Measurements from ENCODE around the gene DAGLB. TPM values are rescaled to one million over a fixed set of nuclear protein-coding genes. Genes with fewer than 3 reads are reported as not detected.
A peak's percentile ranks its signal among the peaks of the same experiment; 100 is the strongest.

DAGLB gene
- total RNA-seq (2014; rRNA removed; shearing (Covaris generic)) = 21.6 and 23.4 TPM in 2 replicates

- Histone ChIP-seq H3K9me3 (replicated peaks) (no peaks in the 10 kb centered on the region), H3K27me3 (replicated peaks) (no peaks in the 10 kb centered on the region), H3K4me1 (replicated peaks) (peaks cover 51% of the 10 kb centered on the region), H3K27ac (peak within 1 kb of the TSS; percentile 88), H3K36me3 (peaks cover 26% of the 10 kb centered on the region), H3K4me3 (peak within 1 kb of the TSS; percentile 79)
- peak; percentile 94 to 95 for DNase-seq (ENCODE audit: low read depth in 1 of 2, low spot score in 2 of 2)
Observed at GRCh38 chr7:6447581-6448199, at the start of gene DAGLB. Gene DAGLB (minus strand): TSS chr7:6447954. CDS start chr7:6447842, 112 bp downstream.

- DNase-seq (ENCODE audit: low read depth in 1 of 2, low spot score in 2 of 2) = no peak
- H3K4me1 ChIP-seq (replicated peaks) = no peaks in the 10 kb centered on the region
- H3K27ac ChIP-seq = no peak overlapping the region
- H3K4me3 ChIP-seq = no peak overlapping the region
- no peaks in the 10 kb centered on the region for H3K36me3 ChIP-seq
- no peaks in the 10 kb centered on the region for H3K27me3 ChIP-seq (replicated peaks)
- H3K9me3 ChIP-seq (replicated peaks) = no peaks in the 10 kb centered on the region
Observed at GRCh38 chr7:6497637-6497905, 49.8 kb upstream of the DAGLB start.

GRCh38 chr7:6496842-6497636 lies 49.3 kb upstream of the DAGLB start:
- Histone ChIP-seq H3K27ac (no peak overlapping the region), H3K4me3 (no peak overlapping the region), H3K36me3 (no peaks in the 10 kb centered on the region), H3K27me3 (replicated peaks) (no peaks in the 10 kb centered on the region), H3K9me3 (replicated peaks) (no peaks in the 10 kb centered on the region), H3K4me1 (replicated peaks) (no peaks in the 10 kb centered on the region)
- DNase-seq (ENCODE audit: low read depth in 1 of 2, low spot score in 2 of 2) = no peak

GRCh38 chr7:6495597-6496262 lies 48.0 kb upstream of the DAGLB start:
- Histone ChIP-seq H3K27me3 (replicated peaks) (no peaks in the 10 kb centered on the region), H3K9me3 (replicated peaks) (no peaks in the 10 kb centered on the region), H3K4me1 (replicated peaks) (no peaks in the 10 kb centered on the region), H3K36me3 (no peaks in the 10 kb centered on the region), H3K27ac (no peak overlapping the region), H3K4me3 (no peak overlapping the region)
- DNase-seq (ENCODE audit: low read depth in 1 of 2, low spot score in 2 of 2) = no peak

- Histone ChIP-seq H3K9me3 (replicated peaks) (peaks cover 4% of the 10 kb centered on the region), H3K36me3 (no peaks in the 10 kb centered on the region), H3K27me3 (replicated peaks) (no peaks in the 10 kb centered on the region), H3K27ac (no peak overlapping the region), H3K4me1 (replicated peaks) (no peaks in the 10 kb centered on the region), H3K4me3 (no peak overlapping the region)
- DNase-seq (ENCODE audit: low read depth in 1 of 2, low spot score in 2 of 2) = no peak
Observed at GRCh38 chr7:6494365-6494764, 46.6 kb upstream of the DAGLB start.

GRCh38 chr7:6491194-6491593 lies 43.4 kb upstream of the DAGLB start:
- H3K4me3 ChIP-seq = no peak overlapping the region
- H3K27me3 ChIP-seq (replicated peaks) = no peaks in the 10 kb centered on the region
- H3K9me3 ChIP-seq (replicated peaks) = peaks cover 10% of the 10 kb centered on the region
- no peaks in the 10 kb centered on the region for H3K4me1 ChIP-seq (replicated peaks)
- H3K36me3 ChIP-seq = no peaks in the 10 kb centered on the region
- no peak for DNase-seq (ENCODE audit: low read depth in 1 of 2, low spot score in 2 of 2)
- H3K27ac ChIP-seq = no peak overlapping the region

GRCh38 chr7:6489612-6490011 lies 41.9 kb upstream of the DAGLB start:
- no peak overlapping the region for H3K27ac ChIP-seq
- H3K27me3 ChIP-seq (replicated peaks) = no peaks in the 10 kb centered on the region
- DNase-seq (ENCODE audit: low read depth in 1 of 2, low spot score in 2 of 2) = no peak
- H3K36me3 ChIP-seq = no peaks in the 10 kb centered on the region
- peaks cover 10% of the 10 kb centered on the region for H3K9me3 ChIP-seq (replicated peaks)
- H3K4me3 ChIP-seq = no peak overlapping the region
- H3K4me1 ChIP-seq (replicated peaks) = no peaks in the 10 kb centered on the region

GRCh38 chr7:6487184-6487545 lies 39.4 kb upstream of the DAGLB start:
- Histone ChIP-seq H3K27me3 (replicated peaks) (no peaks in the 10 kb centered on the region), H3K9me3 (replicated peaks) (peaks cover 10% of the 10 kb centered on the region), H3K4me1 (replicated peaks) (peaks cover 6% of the 10 kb centered on the region; the same call in 1 of the 2 replicates), H3K4me3 (no peak overlapping the region), H3K36me3 (peaks cover 14% of the 10 kb centered on the region), H3K27ac (no peak overlapping the region)
- DNase-seq (ENCODE audit: low read depth in 1 of 2, low spot score in 2 of 2) = no peak

- H3K4me3 ChIP-seq = no peak overlapping the region
- DNase-seq (ENCODE audit: low read depth in 1 of 2, low spot score in 2 of 2) = no peak
- no peaks in the 10 kb centered on the region for H3K27me3 ChIP-seq (replicated peaks)
- H3K9me3 ChIP-seq (replicated peaks) = peaks cover 10% of the 10 kb centered on the region
- peaks cover 19% of the 10 kb centered on the region for H3K36me3 ChIP-seq
- H3K27ac ChIP-seq = no peak overlapping the region
- H3K4me1 ChIP-seq (replicated peaks) = peaks cover 9% of the 10 kb centered on the region
Observed at GRCh38 chr7:6486438-6487183, 38.9 kb upstream of the DAGLB start.

GRCh38 chr7:6482743-6483119 lies 35.0 kb upstream of the DAGLB start:
- Histone ChIP-seq H3K4me1 (replicated peaks) (peaks cover 22% of the 10 kb centered on the region), H3K36me3 (peaks cover 54% of the 10 kb centered on the region), H3K9me3 (replicated peaks) (no peaks in the 10 kb centered on the region), H3K27me3 (replicated peaks) (no peaks in the 10 kb centered on the region), H3K27ac (peak overlapping the region; percentile 89), H3K4me3 (peak overlapping the region; percentile 99)
- peak in 1 of 2 experiments; percentile 16 for DNase-seq (ENCODE audit: low read depth in 1 of 2, low spot score in 2 of 2)

- no peak overlapping the region for H3K27ac ChIP-seq
- no peak for DNase-seq (ENCODE audit: low read depth in 1 of 2, low spot score in 2 of 2)
- peak overlapping the region; percentile 99 for H3K4me3 ChIP-seq
- H3K27me3 ChIP-seq (replicated peaks) = no peaks in the 10 kb centered on the region
- H3K4me1 ChIP-seq (replicated peaks) = peaks cover 22% of the 10 kb centered on the region
- no peaks in the 10 kb centered on the region for H3K9me3 ChIP-seq (replicated peaks)
- H3K36me3 ChIP-seq = peaks cover 58% of the 10 kb centered on the region
Observed at GRCh38 chr7:6482307-6482706, 34.6 kb upstream of the DAGLB start.

- peaks cover 64% of the 10 kb centered on the region for H3K36me3 ChIP-seq
- peaks cover 22% of the 10 kb centered on the region for H3K4me1 ChIP-seq (replicated peaks)
- no peak overlapping the region for H3K4me3 ChIP-seq
- DNase-seq (ENCODE audit: low read depth in 1 of 2, low spot score in 2 of 2) = no peak
- no peaks in the 10 kb centered on the region for H3K9me3 ChIP-seq (replicated peaks)
- no peak overlapping the region for H3K27ac ChIP-seq
- no peaks in the 10 kb centered on the region for H3K27me3 ChIP-seq (replicated peaks)
Observed at GRCh38 chr7:6481445-6481844, 33.7 kb upstream of the DAGLB start.

- no peaks in the 10 kb centered on the region for H3K27me3 ChIP-seq (replicated peaks)
- no peak overlapping the region for H3K4me3 ChIP-seq
- H3K27ac ChIP-seq = no peak overlapping the region
- DNase-seq (ENCODE audit: low read depth in 1 of 2, low spot score in 2 of 2) = no peak
- peaks cover 72% of the 10 kb centered on the region for H3K36me3 ChIP-seq
- no peaks in the 10 kb centered on the region for H3K9me3 ChIP-seq (replicated peaks)
- H3K4me1 ChIP-seq (replicated peaks) = peaks cover 22% of the 10 kb centered on the region
Observed at GRCh38 chr7:6480323-6480660, 32.5 kb upstream of the DAGLB start.

- Histone ChIP-seq H3K4me1 (replicated peaks) (peaks cover 22% of the 10 kb centered on the region), H3K27me3 (replicated peaks) (no peaks in the 10 kb centered on the region), H3K4me3 (no peak overlapping the region), H3K27ac (no peak overlapping the region), H3K36me3 (peaks cover 84% of the 10 kb centered on the region), H3K9me3 (replicated peaks) (no peaks in the 10 kb centered on the region)
- DNase-seq (ENCODE audit: low read depth in 1 of 2, low spot score in 2 of 2) = no peak
Observed at GRCh38 chr7:6479067-6479466, 31.3 kb upstream of the DAGLB start.

All from SJSA1 (cell line).